Measurements from ENCODE around the gene MED12L.
"Not testable (repeated sequence)": the region's sequence is repeated elsewhere in the genome, so short reads cannot be mapped to it uniquely, and the experiment has no call there.

Gene MED12L

GRCh38 chr3:151074256-151074655, 11.2 kb upstream of the MED12L start:
- no peak for ATAC-seq
- TF ChIP-seq BACH2 (CRISPR knock-in tag; IDR thresholded peaks at IDR 0.05; ENCODE audit: borderline replicate concordance): no peak
- no peak for TF ChIP-seq POU6F1 (CRISPR knock-in tag; IDR thresholded peaks at IDR 0.05; ENCODE audit: borderline replicate concordance, low read depth)
- no peak for TF ChIP-seq ZFP30 (CRISPR knock-in tag; IDR thresholded peaks at IDR 0.05)

- ATAC-seq: no peak
Measured at GRCh38 chr3:151075869-151076562, 9.4 kb upstream of the MED12L start.

GRCh38 chr3:151076626-151077025, 8.8 kb upstream of the MED12L start:
- no peak for ATAC-seq
- TF ChIP-seq ESRRG (CRISPR knock-in tag; IDR thresholded peaks at IDR 0.05): no peak
- TF ChIP-seq ZNF565 (CRISPR knock-in tag; conservative IDR thresholded peaks at IDR 0.05; ENCODE audit: low read depth): no peak
- TF ChIP-seq PATZ1 (CRISPR knock-in tag; IDR thresholded peaks at IDR 0.05; ENCODE audit: borderline replicate concordance): no peak
- no peak for TF ChIP-seq ZNF70 (CRISPR knock-in tag; IDR thresholded peaks at IDR 0.05)
- TF ChIP-seq ARNTL (CRISPR knock-in tag; IDR thresholded peaks at IDR 0.05; ENCODE audit: borderline replicate concordance, low read depth): no peak
- no peak for TF ChIP-seq TCF4 (CRISPR knock-in tag; IDR thresholded peaks at IDR 0.05; ENCODE audit: borderline replicate concordance)
- TF ChIP-seq CREB5 (CRISPR knock-in tag; IDR thresholded peaks at IDR 0.05; ENCODE audit: low read depth): no peak
- TF ChIP-seq RARB (CRISPR knock-in tag; IDR thresholded peaks at IDR 0.05): no peak
- no peak for TF ChIP-seq ISL1 (CRISPR knock-in tag; IDR thresholded peaks at IDR 0.05)

More at GRCh38 chr3:151075869-151076562, 9.4 kb upstream of the MED12L start:
- TF ChIP-seq ESRRG (CRISPR knock-in tag; IDR thresholded peaks at IDR 0.05): no peak
- no peak for TF ChIP-seq ZNF8 (CRISPR knock-in tag; IDR thresholded peaks at IDR 0.05)
- TF ChIP-seq SNAI2 (CRISPR knock-in tag; IDR thresholded peaks at IDR 0.05): no peak
- no peak for TF ChIP-seq CSDC2 (CRISPR knock-in tag; IDR thresholded peaks at IDR 0.05)
- no peak for TF ChIP-seq ZC3H10 (CRISPR knock-in tag; IDR thresholded peaks at IDR 0.05)
- no peak for TF ChIP-seq TCF4 (CRISPR knock-in tag; IDR thresholded peaks at IDR 0.05; ENCODE audit: borderline replicate concordance)
- TF ChIP-seq POU6F1 (CRISPR knock-in tag; IDR thresholded peaks at IDR 0.05; ENCODE audit: borderline replicate concordance, low read depth): no peak
- TF ChIP-seq BACH2 (CRISPR knock-in tag; IDR thresholded peaks at IDR 0.05; ENCODE audit: borderline replicate concordance): no peak
- no peak for TF ChIP-seq PATZ1 (CRISPR knock-in tag; IDR thresholded peaks at IDR 0.05; ENCODE audit: borderline replicate concordance)
- no peak for TF ChIP-seq ISL1 (CRISPR knock-in tag; IDR thresholded peaks at IDR 0.05)
- TF ChIP-seq CSRNP3 (CRISPR knock-in tag; IDR thresholded peaks at IDR 0.05): no peak
- no peak for TF ChIP-seq TOX (CRISPR knock-in tag; IDR thresholded peaks at IDR 0.05; ENCODE audit: borderline replicate concordance)
- TF ChIP-seq CREB5 (CRISPR knock-in tag; IDR thresholded peaks at IDR 0.05; ENCODE audit: low read depth): no peak
- TF ChIP-seq ZFP3 (CRISPR knock-in tag; IDR thresholded peaks at IDR 0.05): no peak
- TF ChIP-seq ZNF70 (CRISPR knock-in tag; IDR thresholded peaks at IDR 0.05): no peak
- no peak for TF ChIP-seq ARNTL (CRISPR knock-in tag; IDR thresholded peaks at IDR 0.05; ENCODE audit: borderline replicate concordance, low read depth)
- TF ChIP-seq RARB (CRISPR knock-in tag; IDR thresholded peaks at IDR 0.05): no peak
- TF ChIP-seq ZNF565 (CRISPR knock-in tag; conservative IDR thresholded peaks at IDR 0.05; ENCODE audit: low read depth): no peak
- no peak for TF ChIP-seq ZFP30 (CRISPR knock-in tag; IDR thresholded peaks at IDR 0.05)

GRCh38 chr3:151081082-151081481, 4.4 kb upstream of the MED12L start:
- not testable (repeated sequence) for ATAC-seq
